ENCODE results near the gene TMEM43. TPM values are rescaled to one million over a fixed set of nuclear protein-coding genes. Genes with fewer than 3 reads are reported as not detected.

The TMEM43 gene
- total RNA-seq, 1 donor from 2014 or later, result 29.5 TPM

Other genes with a start within 250 kb of the TMEM43 start
- gene WNT7A, start 245.0 kb upstream of the TMEM43 start, total RNA-seq, result not detected
- gene CHCHD4, start 182 bp upstream of the TMEM43 start, total RNA-seq, result 36.8 TPM
- 7.9 TPM for gene XPC, start 53.5 kb downstream of the TMEM43 start, total RNA-seq
- 15.7 TPM for gene LSM3, start 53.8 kb downstream of the TMEM43 start, total RNA-seq

All from left ventricle myocardium superior (tissue), 1 donor.